PC-3 (cell line): ENCODE results near the gene WLS. TPM values are rescaled to one million over a fixed set of nuclear protein-coding genes. Genes with fewer than 3 reads are reported as not detected.

Experiments
- ATAC-seq: fragments of 200-7000 bp; cut with Tn5 transposase; 2 replicates; pipeline ENCODE4 v1.9.1; 2020; ENCODE audit warnings: mild to moderate bottlenecking, moderate library complexity
- BruUV-seq: library from RNA; stranded (reverse); fragments of 400-500 nt; replicated peaks from 2 replicates; lab custom pipeline; 2021; lab: Mats Ljungman, UMichigan
- CTCF ChIA-PET: fragments of 300-600 bp; sonication (Branson Sonifier 250); formaldehyde crosslinking; loops from one replicate; lab custom pipeline; 2022; ENCODE audit warnings: antibody characterized with exemption; lab: Charles Lee
- POLR2A ChIA-PET: fragments of 300-600 bp; sonication (Branson Sonifier 250); formaldehyde crosslinking; loops from one replicate; lab custom pipeline; 2022; ENCODE audit warnings: antibody characterized with exemption; ENCODE audit not compliant: unreplicated experiment; lab: Charles Lee
- DNase-seq: peaks from one replicate; pipeline ENCODE4 v3.0.0-alpha.2; 2015
- H2AFZ ChIP-seq: fragments of 300-600 bp; sonication (generic); 2 replicates; pipeline ENCODE4 v1.6.0; 2016; ENCODE audit warnings: antibody characterized with exemption, low read length
- H3F3A ChIP-seq: fragments of 300-600 bp; sonication (generic); one replicate; pipeline ENCODE4 v1.6.0; 2017; ENCODE audit warnings: antibody characterized with exemption, low read length, control low read depth, mild to moderate bottlenecking; ENCODE audit not compliant: unreplicated experiment
- H3K27ac ChIP-seq: fragments of 300-600 bp; sonication (generic); 2 replicates; pipeline ENCODE4 v1.5.1; 2016; ENCODE audit warnings: mild to moderate bottlenecking, low read length
- H3K27me3 ChIP-seq: fragments of 300-600 bp; sonication (generic); 2 replicates; pipeline ENCODE4 v1.6.1; 2016; ENCODE audit warnings: low read length, mixed read lengths
- H3K36me3 ChIP-seq: fragments of 300-600 bp; sonication (generic); 2 replicates; pipeline ENCODE4 v1.6.1; 2016; ENCODE audit warnings: low read depth, mixed run types, low read length, mixed read lengths
- H3K4me1 ChIP-seq: fragments of 300-600 bp; sonication (generic); 2 replicates; pipeline ENCODE4 v1.5.1; 2016; ENCODE audit warnings: low read length; ENCODE audit not compliant: insufficient read depth
- H3K4me2 ChIP-seq: fragments of 300-600 bp; sonication (generic); 2 replicates; pipeline ENCODE4 v1.6.0; 2016; ENCODE audit warnings: low read length
- H3K4me3 ChIP-seq: fragments of 300-600 bp; sonication (generic); 2 replicates; pipeline ENCODE4 v1.5.1; 2016; ENCODE audit warnings: mild to moderate bottlenecking, low read length, mixed read lengths
- H3K79me2 ChIP-seq: fragments of 300-600 bp; sonication (generic); 2 replicates; pipeline ENCODE4 v1.6.1; 2017; ENCODE audit warnings: low read length, mixed read lengths
- H3K9ac ChIP-seq: fragments of 300-600 bp; sonication (generic); 2 replicates; pipeline ENCODE4 v1.6.0; 2016; ENCODE audit warnings: mild to moderate bottlenecking, low read length
- H3K9me2 ChIP-seq: fragments of 300-600 bp; sonication (generic); replicated peaks from 2 replicates; pipeline ENCODE4 v1.6.1; 2016; ENCODE audit warnings: mixed run types, low read length, mixed read lengths
- H3K9me3 ChIP-seq: fragments of 300-600 bp; sonication (generic); 2 replicates; pipeline ENCODE4 v1.6.1; 2016; ENCODE audit warnings: low read length, mixed read lengths
- H4K20me1 ChIP-seq: fragments of 300-600 bp; sonication (generic); 2 replicates; pipeline ENCODE4 v1.6.1; 2016; ENCODE audit warnings: low read length, mixed read lengths
- CTCF ChIP-seq: fragments of 300-600 bp; sonication (generic); conservative IDR thresholded peaks from 2 replicates; pipeline ENCODE4 v1.5.1; 2017; ENCODE audit warnings: antibody characterized with exemption, low read depth, mild to moderate bottlenecking, low read length
- EZH2 ChIP-seq: fragments of 300-600 bp; sonication (generic); IDR thresholded peaks from one replicate; pipeline ENCODE4 v1.6.1; 2017; ENCODE audit warnings: antibody characterized with exemption, mild to moderate bottlenecking, low read length; ENCODE audit not compliant: unreplicated experiment
- EZH2phosphoT487 ChIP-seq: fragments of 300-600 bp; sonication (generic); IDR thresholded peaks from 2 replicates; pipeline ENCODE4 v1.6.1; 2018; ENCODE audit warnings: mild to moderate bottlenecking, antibody characterized with exemption, low read length, borderline replicate concordance
- intact Hi-C: fragments of 100-400 bp; cut with micrococcal nuclease; formaldehyde crosslinking; loops from 2 replicates; pipeline ENCODE4 v1.9.0; 2023
- total RNA-seq: library from RNA; depleted of rRNA; stranded (reverse); fragments of >200 nt; gene quantifications from 2 replicates; pipeline ENCODE4 v1.2.3, GENCODE V29; 2014

WLS gene
- total RNA-seq, 1 experiment from 2014 or later, result 19.1 TPM

GRCh38 chr1:68273530-68273929, 41.2 kb upstream of the WLS start:
- Histone ChIP-seq H2AFZ (no peak overlapping the region), H3K27me3 (no peaks in the 10 kb centered on the region), H3K79me2 (no peaks in the 10 kb centered on the region), H4K20me1 (no peaks in the 10 kb centered on the region), H3K4me1 (peaks cover 22% of the 10 kb centered on the region), H3K4me3 (no peak overlapping the region), H3K36me3 (no peaks in the 10 kb centered on the region), H3K4me2 (no peak overlapping the region), H3K9me3 (no peaks in the 10 kb centered on the region), H3F3A (no peaks in the 10 kb centered on the region), H3K9me2 (no peaks in the 10 kb centered on the region), H3K9ac (no peak overlapping the region), H3K27ac (no peak overlapping the region)
- BruUV-seq, result no TSS peak
- TF ChIP-seq CTCF (no peak), EZH2 (no peak), EZH2phosphoT487 (no peak)
- POLR2A ChIA-PET, result no interaction called here
- ATAC-seq (no peak), DNase-seq (no peak)
- CTCF ChIA-PET, result no interaction called here
- intact Hi-C loops, result no loop called here

GRCh38 chr1:68271596-68271995, 39.3 kb upstream of the WLS start:
- no TSS peak for BruUV-seq
- peaks cover 22% of the 10 kb centered on the region for H3K4me1 ChIP-seq
- H2AFZ ChIP-seq, result no peak overlapping the region
- no peak overlapping the region for H3K9ac ChIP-seq
- no peaks in the 10 kb centered on the region for H3K36me3 ChIP-seq
- intact Hi-C loops, result no loop called here
- no peaks in the 10 kb centered on the region for H3K27me3 ChIP-seq
- no peak overlapping the region for H3K27ac ChIP-seq
- ChIA-PET POLR2A (no interaction called here), CTCF (no interaction called here)
- no peak overlapping the region for H3K4me3 ChIP-seq
- no peak overlapping the region for H3K4me2 ChIP-seq
- no peaks in the 10 kb centered on the region for H3K79me2 ChIP-seq
- H3K9me2 ChIP-seq, result no peaks in the 10 kb centered on the region
- no peaks in the 10 kb centered on the region for H3K9me3 ChIP-seq
- DNase-seq (no peak), ATAC-seq (no peak)
- no peaks in the 10 kb centered on the region for H3F3A ChIP-seq
- no peaks in the 10 kb centered on the region for H4K20me1 ChIP-seq
- TF ChIP-seq EZH2phosphoT487, result no peak
- no peak for TF ChIP-seq EZH2
- TF ChIP-seq CTCF, result no peak

- Histone ChIP-seq H3K9me3 (no peaks in the 10 kb centered on the region), H3K27ac (no peak overlapping the region), H3K9me2 (no peaks in the 10 kb centered on the region), H3K9ac (no peak overlapping the region), H3K4me1 (peaks cover 22% of the 10 kb centered on the region), H3F3A (no peaks in the 10 kb centered on the region), H3K27me3 (no peaks in the 10 kb centered on the region), H2AFZ (no peak overlapping the region), H3K79me2 (no peaks in the 10 kb centered on the region), H3K4me2 (no peak overlapping the region), H3K36me3 (no peaks in the 10 kb centered on the region), H4K20me1 (no peaks in the 10 kb centered on the region), H3K4me3 (no peak overlapping the region)
- DNase-seq, result no peak
- no peak for ATAC-seq
- no peak for TF ChIP-seq CTCF
- no peak for TF ChIP-seq EZH2
- TF ChIP-seq EZH2phosphoT487, result no peak
- CTCF ChIA-PET, result no interaction called here
- POLR2A ChIA-PET, result no interaction called here
- intact Hi-C loops, result no loop called here
- BruUV-seq, result no TSS peak
Observed at GRCh38 chr1:68270951-68271350, 38.6 kb upstream of the WLS start.
